ENCODE measurements around the gene TMEM232.

Gene TMEM232

DNA sequence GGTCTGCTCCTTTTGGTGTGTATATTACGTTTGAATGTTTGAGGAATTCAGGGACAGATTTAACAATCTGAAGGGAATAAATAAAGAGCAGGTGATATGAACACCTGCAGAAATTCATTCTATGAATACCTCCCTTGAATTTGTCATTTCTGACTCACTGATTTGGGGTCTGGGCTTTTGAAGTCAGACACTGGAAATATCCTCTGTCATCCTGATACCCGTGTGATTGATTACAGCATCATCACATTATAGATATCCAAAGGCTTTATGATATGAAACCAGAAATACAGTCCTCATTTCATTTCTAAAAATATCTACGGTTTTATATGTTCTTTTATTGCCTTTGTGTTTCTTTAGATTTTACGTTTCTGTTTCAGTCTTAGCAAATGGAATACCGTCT is 68.5 kb downstream of the TMEM232 start:
- Histone ChIP-seq H3K27me3 (ENCODE audit: control insufficient read depth, insufficient read depth, low read length) (no peaks in the 10 kb centered on the region), H3K79me2 (no peaks in the 10 kb centered on the region), H3K9me3 (ENCODE audit: control insufficient read depth, low read length) (no peaks in the 10 kb centered on the region), H2AFZ (no peak overlapping the region), H3K4me2 (ENCODE audit: low read length) (no peak overlapping the region), H3K4me3 (ENCODE audit: low read depth, low read length) (no peak overlapping the region), H3K27ac (no peak overlapping the region), H3K36me3 (ENCODE audit: control insufficient read depth, insufficient read depth, low read length) (no peaks in the 10 kb centered on the region), H3K9ac (no peak overlapping the region), H3K4me1 (no peaks in the 10 kb centered on the region)
- TF ChIP-seq, protein P1, sequence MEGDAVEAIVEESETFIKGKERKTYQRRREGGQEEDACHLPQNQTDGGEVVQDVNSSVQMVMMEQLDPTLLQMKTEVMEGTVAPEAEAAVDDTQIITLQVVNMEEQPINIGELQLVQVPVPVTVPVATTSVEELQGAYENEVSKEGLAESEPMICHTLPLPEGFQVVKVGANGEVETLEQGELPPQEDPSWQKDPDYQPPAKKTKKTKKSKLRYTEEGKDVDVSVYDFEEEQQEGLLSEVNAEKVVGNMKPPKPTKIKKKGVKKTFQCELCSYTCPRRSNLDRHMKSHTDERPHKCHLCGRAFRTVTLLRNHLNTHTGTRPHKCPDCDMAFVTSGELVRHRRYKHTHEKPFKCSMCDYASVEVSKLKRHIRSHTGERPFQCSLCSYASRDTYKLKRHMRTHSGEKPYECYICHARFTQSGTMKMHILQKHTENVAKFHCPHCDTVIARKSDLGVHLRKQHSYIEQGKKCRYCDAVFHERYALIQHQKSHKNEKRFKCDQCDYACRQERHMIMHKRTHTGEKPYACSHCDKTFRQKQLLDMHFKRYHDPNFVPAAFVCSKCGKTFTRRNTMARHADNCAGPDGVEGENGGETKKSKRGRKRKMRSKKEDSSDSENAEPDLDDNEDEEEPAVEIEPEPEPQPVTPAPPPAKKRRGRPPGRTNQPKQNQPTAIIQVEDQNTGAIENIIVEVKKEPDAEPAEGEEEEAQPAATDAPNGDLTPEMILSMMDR (IDR thresholded peaks at IDR 0.05): no peak

DNA sequence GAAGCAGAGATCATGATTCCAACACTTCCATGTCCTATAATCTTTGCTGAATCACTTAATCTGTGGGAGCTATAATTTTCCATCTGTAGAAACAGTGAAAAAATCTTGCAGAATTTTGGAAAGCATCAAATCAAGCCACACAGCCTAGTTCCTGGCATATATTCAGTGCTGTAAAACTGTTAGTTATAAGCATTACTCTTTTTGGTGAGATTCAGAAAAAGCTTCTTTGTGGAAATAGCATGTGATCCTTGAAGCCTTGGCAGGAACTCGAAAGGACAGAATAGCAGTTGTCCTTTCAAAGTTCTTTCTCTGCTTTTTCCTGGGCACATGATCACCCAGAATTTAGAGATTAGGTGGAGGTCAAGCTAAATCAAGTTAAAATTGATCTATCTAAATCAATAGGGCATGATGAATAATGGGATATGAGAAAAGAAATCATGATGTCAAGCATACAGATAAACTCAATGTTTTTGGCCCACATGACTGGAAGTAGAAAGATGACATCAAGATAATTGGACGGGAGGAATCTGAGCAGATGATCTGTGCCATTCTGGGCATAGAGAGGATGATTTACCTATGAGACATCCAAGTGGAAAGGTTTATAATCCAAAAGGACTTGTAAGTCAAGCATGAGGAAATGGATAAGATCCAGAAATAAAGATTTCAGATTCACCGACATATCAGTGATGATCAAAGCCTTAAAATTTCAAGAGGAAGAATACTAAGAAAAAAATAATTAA is 73.1 kb downstream of the TMEM232 start:
- Histone ChIP-seq H3K9ac (no peak overlapping the region), H3K36me3 (ENCODE audit: control insufficient read depth, insufficient read depth, low read length) (no peaks in the 10 kb centered on the region), H3K4me3 (ENCODE audit: low read depth, low read length) (no peak overlapping the region), H3K4me2 (ENCODE audit: low read length) (no peak overlapping the region), H3K27ac (no peak overlapping the region), H2AFZ (no peak overlapping the region), H3K4me1 (no peaks in the 10 kb centered on the region), H3K9me3 (ENCODE audit: control insufficient read depth, low read length) (no peaks in the 10 kb centered on the region), H3K27me3 (ENCODE audit: control insufficient read depth, insufficient read depth, low read length) (no peaks in the 10 kb centered on the region), H3K79me2 (no peaks in the 10 kb centered on the region)
- TF ChIP-seq, protein P1 (IDR thresholded peaks at IDR 0.05): no peak

DNA sequence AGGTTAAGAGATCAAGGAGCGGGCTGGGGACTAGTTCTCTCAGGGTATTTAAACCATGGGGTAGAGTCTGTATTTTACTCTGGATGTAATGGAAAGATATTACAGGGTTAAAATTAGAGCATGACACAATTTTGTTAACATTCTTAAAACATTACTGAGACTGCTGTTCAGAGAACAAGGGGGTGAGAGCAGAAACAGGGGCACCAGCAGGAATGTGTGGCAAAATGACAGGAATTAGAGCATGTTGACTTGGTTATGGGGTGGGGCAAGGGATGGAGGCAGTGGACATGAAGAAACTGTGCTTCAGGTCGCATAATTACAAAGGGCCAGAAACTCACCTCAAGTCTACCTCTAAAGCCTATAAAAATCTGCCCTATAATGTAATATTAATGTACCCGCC is 75.0 kb downstream of the TMEM232 start:
- TF ChIP-seq, protein P1 (IDR thresholded peaks at IDR 0.05): no peak
- Histone ChIP-seq H3K4me2 (ENCODE audit: low read length) (no peak overlapping the region), H3K79me2 (no peaks in the 10 kb centered on the region), H3K27me3 (ENCODE audit: control insufficient read depth, insufficient read depth, low read length) (no peaks in the 10 kb centered on the region), H3K4me3 (ENCODE audit: low read depth, low read length) (no peak overlapping the region), H3K4me1 (no peaks in the 10 kb centered on the region), H3K9ac (no peak overlapping the region), H3K27ac (no peak overlapping the region), H3K36me3 (ENCODE audit: control insufficient read depth, insufficient read depth, low read length) (no peaks in the 10 kb centered on the region), H3K9me3 (ENCODE audit: control insufficient read depth, low read length) (no peaks in the 10 kb centered on the region), H2AFZ (no peak overlapping the region)

DNA sequence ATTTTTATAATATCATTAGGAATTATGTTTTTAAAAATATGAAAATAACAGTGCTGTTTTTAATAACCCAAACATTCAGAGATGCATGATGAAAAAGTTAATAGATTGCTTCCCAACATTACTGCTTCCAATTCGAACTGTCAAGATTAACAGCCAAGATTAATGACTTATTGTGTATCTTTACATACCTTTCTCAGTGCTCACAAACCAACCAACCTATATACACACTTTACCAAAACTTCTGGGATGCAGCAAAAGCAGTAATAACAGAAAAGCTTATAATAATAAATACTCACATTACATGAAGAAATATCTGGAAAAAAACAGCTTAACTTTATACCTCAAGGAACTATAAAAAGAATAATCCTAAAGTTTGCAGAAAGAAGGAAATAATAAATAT is 82.1 kb downstream of the TMEM232 start:
- Histone ChIP-seq H2AFZ (no peak overlapping the region), H3K4me3 (ENCODE audit: low read depth, low read length) (no peak overlapping the region), H3K4me2 (ENCODE audit: low read length) (no peak overlapping the region), H3K27me3 (ENCODE audit: control insufficient read depth, insufficient read depth, low read length) (no peaks in the 10 kb centered on the region), H3K4me1 (no peaks in the 10 kb centered on the region), H3K27ac (no peak overlapping the region), H3K9ac (no peak overlapping the region), H3K79me2 (no peaks in the 10 kb centered on the region), H3K36me3 (ENCODE audit: control insufficient read depth, insufficient read depth, low read length) (no peaks in the 10 kb centered on the region), H3K9me3 (ENCODE audit: control insufficient read depth, low read length) (no peaks in the 10 kb centered on the region)
- TF ChIP-seq, protein P1 (IDR thresholded peaks at IDR 0.05): no peak
